Activated CD4-positive, CD25-positive, alpha-beta regulatory T cell treated with anti-CD3 and anti-CD28 coated beads, Interleukin-2, amount 50 U/mL, for 72 hours (primary cell): ENCODE measurements around the gene SRSF10.
"Not testable (repeated sequence)": the region's sequence is repeated elsewhere in the genome, so short reads cannot be mapped to it uniquely, and the experiment has no call there.

Source experiments
- DNase-seq: peaks from one replicate; pipeline ENCODE4 v3.0.0; 2021

Gene SRSF10

DNA sequence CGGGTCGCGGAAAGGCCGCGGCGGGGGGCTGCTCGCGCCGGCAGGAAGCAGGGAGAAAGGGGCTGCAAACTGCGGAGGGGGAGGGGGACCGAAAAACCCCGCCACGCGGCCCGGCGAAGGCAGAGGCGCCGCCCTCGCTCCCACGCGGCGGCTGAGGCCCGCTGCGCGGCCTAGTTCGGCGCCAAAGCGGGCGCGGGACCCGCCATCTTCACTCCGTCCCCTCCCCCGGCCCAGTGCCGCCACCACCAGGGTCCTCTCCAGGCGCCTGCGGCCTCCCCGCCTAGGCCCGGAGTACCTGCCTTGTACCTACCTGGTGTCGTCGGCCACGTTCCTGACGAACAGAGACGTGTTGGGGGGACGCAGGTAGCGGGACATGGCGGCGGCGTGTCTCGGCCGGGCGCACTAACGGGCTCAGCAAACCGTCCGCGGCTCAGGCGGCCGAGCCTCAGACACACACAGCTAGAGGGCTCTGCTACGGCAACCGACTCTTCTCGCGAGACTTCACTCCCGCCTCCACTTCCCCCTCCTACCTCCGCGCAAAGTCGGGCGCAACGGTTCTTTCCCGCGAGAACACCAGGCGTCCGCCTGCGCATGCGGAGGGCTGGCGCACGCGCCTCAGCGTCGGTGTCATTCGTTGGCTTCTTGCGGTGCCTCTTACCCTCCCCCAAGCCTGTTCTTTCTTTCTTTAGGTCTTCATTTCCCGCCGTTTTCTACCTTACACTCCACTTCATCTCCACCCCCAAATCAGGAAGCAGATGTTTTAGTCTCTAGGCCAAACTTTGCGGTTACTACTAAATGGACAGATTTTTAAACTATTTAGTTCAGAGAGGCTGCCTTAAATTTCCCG lies at the start of gene SRSF10:
Gene SRSF10 (minus strand): TSS at position 447 of the 847 bp plus-strand sequence. CDS start 72 bp downstream, at position 375.
- peak; percentile 96 for DNase-seq

DNA sequence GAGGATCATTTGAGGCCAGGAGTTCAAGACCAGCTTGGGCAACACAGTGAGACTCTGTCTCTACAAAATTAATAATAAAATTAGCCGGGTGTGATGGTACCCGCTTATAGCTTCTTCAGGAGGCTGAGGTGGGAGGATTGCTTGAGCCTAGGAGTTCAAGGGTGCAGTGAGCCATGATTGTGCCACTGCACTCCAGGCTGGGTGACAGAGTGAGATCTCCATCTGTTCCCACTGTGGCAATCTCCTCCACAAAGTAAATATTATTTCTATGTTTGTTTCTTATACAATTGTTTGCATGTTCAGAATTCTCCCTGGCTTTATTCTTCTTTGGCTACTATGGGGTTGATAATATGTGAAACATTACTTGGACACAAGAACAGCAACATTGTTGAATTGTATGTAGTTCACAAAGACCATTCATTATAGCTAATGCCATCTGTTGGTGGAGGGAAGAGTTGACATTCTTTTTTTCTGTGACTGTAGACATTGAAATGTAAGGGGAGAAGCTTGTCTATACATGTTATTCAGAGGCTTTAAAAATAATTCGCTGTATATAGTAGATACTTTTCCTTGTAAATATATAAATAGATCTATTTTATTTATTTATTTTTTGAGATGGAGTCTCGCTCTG lies 47.8 kb upstream of the SRSF10 start:
- DNase-seq = no peak

DNA sequence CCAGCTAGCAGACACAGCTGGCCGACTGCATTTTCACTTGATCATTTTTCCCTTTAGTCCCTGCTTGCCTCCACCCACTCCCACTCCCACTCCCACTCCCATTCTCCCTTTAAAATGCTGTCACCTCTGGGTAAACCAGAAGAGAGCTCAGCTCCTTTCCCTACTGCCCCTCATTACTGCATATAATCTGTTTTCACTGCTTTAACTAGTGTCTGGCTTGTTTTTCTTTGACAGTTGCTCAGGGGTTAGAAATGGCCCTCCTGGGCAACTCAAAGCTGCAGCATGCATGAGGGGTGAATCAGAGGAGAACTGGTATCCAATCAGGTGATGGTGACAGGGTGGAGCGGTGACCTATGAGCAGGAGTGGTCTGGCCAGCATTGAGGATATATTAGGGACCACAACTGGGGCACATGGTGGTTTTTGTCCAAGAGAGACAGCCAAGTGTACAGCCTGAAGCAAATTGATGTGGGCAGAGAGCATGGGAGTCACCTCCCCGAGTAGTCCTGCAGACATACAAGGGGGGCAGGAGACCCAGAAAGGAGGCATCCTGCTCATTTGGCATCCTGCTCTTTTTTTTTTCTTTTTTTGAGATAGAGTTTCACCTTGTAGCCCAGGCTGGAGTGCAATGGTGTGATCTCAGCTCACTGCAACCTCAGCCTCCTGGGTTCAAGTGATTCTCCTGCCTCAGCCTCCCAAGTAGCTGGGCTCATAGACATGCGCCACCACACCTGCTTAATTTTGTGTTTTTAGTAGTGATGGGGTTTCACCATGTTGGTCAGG lies 42.6 kb upstream of the SRSF10 start:
- DNase-seq = no peak

GRCh38 chr1:24021403-24022266 lies 41.5 kb upstream of the SRSF10 start:
- DNase-seq = no peak

GRCh38 chr1:24020470-24020869 lies 40.3 kb upstream of the SRSF10 start:
- DNase-seq = no peak

GRCh38 chr1:24020025-24020424 lies 39.9 kb upstream of the SRSF10 start:
- no peak for DNase-seq

GRCh38 chr1:24018611-24019580 lies 38.8 kb upstream of the SRSF10 start:
- no peak for DNase-seq

DNA sequence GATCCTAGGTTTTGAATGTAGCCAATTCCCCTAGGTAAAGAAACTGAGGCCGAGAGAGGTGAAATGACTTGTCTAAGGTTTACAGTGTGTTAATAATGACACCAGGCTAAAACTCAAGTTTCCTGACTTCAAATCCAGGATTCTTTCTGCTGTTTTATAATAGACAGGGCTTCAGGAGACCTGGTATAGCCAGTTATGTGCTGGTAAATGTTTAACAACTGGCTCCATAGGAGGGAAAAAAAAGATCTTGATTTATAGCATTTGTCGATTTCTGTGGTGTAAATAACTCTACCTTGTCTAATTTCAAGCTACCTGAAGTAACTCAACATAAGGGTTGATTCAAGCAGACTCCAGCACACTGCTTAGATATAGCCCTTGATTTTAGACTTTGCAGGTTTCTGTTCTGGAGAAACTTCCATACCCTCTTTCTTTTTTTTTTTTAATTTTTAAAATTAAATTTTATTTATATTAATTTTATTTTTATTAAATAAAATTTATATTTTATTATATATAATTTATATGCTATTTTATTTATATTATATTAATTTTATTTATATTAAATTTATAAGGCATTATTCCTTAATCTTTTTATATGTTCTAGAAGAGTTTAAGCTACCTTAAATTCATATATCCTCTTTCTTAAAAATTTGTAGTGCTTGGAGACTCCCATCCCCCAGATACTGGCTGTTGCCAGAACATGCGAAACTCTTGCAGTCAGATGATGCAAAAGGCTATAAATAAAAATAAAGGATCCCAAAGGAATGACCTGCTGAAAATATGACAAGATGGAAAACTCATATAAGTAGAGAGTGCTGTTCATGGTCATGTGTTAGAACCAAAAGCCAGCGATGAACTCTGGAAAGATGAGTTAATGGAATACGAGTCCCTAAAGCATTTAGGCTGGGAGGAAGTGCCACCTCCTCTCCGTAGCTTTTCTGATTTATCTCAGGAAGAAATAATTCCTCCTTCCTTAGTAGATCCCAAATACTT lies 35.4 kb upstream of the SRSF10 start:
- no peak for DNase-seq

DNA sequence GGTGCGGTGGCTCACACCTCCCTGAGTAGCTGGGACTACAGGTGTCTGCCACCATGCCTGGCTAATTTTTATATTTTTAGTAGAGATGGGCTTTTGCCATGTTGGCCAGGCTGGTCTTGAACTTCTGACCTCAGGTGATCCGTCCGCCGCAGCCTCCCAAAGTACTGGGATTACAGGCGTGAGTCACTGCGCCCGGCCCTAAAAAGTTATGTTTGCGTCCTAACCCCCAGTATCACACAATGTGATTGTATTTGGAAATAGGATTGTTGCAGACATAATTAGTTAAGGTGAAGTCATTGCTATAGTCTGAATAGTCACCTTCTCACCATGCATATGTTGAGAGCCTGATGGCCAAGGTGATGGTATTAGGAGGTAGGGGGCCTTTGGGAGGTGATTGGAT lies 32.8 kb upstream of the SRSF10 start:
- DNase-seq = not testable (repeated sequence)

DNA sequence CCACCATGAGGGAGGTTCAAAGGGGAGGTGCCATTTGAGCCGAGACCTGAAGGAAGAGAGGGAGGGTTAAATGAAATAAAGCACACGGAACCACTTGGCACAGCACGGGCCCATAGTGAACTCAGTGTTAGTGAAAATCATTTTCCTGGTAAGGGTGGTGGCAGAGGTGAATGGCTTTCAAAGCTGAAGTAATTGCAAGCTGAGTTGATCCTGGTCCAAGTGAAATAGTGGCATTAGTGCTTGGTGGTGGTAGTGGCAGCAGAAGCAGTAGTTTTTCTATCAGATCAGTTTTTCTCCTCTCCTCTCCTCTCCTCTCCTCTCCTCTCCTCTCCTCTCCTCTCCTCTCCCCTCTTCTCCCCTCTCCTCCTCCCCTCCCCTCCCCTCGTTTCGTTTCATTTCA lies 30.5 kb upstream of the SRSF10 start:
- no peak for DNase-seq

- DNase-seq = no peak
Observed at GRCh38 chr1:24009406-24009805, 29.3 kb upstream of the SRSF10 start.

- DNase-seq = not testable (repeated sequence)
Observed at GRCh38 chr1:24008574-24009184, 28.6 kb upstream of the SRSF10 start.

- no peak for DNase-seq
Observed at GRCh38 chr1:24007079-24007478, 27.0 kb upstream of the SRSF10 start.

GRCh38 chr1:24005163-24005562 lies 25.0 kb upstream of the SRSF10 start:
- DNase-seq = no peak

DNA sequence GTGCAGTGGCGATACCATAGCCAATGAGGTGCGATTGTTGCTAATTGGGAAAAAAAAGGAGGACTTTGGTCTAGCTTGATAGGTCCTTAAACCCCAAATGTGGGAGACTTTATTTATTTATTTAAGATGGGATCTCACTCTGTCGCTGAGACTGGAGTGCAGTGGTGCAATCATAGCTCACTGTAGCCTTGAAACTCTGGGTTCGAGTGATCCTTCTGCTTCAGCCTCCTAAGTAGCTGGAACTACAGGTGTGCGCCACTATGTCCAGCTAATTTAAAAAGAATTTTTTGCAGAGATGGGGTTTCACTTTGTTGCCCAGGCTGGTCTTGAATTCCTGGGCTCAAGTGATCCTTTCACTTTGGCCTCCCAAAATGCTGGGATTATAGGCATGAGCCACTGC lies 24.0 kb upstream of the SRSF10 start:
- DNase-seq = no peak

DNA sequence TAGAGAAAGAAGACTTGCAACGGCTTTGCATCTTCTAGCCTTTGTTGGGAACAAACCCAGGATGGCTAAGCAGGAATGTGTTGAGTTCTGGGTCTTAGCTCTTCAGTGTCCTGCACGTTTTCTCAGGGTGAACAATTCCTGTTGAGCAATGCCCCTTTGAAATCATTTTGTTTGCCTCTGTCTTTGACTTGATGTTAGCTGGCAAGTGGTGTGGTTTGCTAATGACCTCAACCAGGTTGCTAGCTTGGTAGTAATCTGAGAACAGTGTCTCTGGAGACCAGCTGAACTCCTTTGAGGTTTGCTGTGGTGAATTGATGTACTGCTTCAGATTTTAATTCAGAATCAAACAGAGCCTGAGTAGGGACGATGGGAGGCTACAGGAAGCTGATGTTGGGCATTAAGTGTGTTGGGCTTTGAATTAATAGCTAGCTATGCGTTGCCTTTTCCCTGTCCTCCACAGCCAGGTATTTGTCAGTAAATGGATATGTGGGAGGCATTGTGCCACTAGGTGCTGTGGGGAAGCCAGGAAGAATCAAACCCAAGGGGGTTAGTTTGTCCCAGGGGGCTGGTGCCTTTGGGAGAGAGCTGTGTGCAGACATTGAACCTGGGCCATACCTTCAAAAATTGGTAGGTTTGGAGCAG lies 23.3 kb upstream of the SRSF10 start:
- DNase-seq = no peak

DNA sequence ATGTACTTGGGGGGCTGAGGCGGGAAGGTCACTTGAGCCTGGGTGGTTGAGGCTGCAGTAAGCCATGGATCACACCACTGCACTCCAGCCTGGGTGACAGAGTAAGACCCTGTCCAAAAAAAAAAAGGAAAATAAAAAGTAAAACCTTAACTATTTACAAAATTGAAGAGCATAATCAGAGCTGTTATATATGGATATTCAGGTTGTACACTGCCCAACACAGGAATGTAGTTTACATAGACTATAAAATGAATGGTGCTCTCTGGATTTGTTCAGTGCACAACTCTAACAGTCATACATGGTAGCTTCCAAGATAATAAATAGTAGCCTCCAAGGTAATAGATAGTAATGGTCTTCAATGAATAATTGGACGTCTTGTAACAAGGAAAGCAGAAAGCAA lies 22.6 kb upstream of the SRSF10 start:
- DNase-seq = no peak

DNA sequence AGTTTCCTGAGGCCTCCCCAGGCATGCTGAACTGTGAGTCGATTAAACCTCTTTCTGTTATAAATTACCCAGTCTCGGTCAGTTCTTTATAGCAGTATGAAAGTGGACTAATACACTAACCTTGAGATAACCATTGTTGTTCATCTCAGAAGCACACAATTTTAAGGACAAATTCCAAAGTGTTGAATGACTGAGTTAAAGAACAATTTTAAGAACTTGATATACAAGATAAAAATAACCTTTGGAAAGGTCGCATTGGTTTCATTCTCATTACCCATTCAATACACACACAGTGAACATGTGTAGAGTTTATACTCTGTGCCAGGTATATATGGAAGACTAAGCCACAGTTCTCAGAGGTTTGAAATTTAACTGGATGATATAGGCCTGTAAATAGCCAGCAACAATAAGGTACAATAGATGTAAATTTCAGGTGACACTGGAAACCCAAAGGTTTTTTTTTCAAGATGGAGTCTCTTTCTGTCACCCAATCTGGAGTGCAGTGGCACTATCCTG lies 19.1 kb upstream of the SRSF10 start:
- DNase-seq = no peak

DNA sequence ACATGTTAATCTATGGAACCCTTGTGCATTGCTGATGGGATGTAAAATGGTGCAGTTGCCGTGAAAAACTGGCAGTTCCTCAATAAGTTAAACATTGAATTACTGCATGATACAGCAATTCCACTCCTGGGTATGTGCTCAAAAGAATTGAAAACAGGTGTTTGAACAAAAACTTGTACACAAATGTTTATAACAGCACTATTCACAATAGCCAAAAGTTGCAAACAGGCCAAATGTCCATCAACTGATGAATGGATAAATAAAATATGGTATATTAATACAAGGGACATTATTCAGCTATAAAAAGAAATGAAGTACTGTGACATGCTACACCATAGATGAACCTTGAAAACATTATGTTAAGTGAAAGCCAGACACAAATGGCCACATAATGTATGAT lies 17.7 kb upstream of the SRSF10 start:
- no peak for DNase-seq
